HG02870 (cell line): ENCODE data around the gene RBMS1.
"Not testable (repeated sequence)": the region's sequence is repeated elsewhere in the genome, so short reads cannot be mapped to it uniquely, and the experiment has no call there.

Experiments
- ATAC-seq: cut with Tn5 transposase; IDR thresholded peaks from one replicate; pipeline ENCODE4 v1.9.1; 2021; ENCODE audit warnings: mild to moderate bottlenecking, moderate library complexity; ENCODE audit not compliant: unreplicated experiment

RBMS1 gene

DNA sequence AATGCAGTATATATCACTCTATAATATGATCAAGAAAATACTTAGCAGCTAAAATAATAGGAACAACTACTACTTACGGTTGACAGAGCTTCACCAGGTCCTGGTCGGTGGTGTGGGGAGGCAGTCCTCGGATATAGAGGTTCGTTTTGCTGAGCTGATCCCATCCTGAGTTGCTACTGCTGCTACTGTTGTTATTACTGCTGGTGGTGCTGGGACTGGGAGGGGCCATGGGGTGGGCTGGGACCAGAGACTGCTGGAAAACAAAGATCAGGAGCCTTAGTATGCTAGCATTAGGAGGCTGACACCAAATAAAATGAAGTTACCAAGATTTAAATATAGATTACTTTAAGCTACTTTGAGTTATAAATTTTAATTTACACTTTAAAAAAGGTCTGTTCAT lies 126.5 kb downstream of the RBMS1 start:
- ATAC-seq: not testable (repeated sequence)

DNA sequence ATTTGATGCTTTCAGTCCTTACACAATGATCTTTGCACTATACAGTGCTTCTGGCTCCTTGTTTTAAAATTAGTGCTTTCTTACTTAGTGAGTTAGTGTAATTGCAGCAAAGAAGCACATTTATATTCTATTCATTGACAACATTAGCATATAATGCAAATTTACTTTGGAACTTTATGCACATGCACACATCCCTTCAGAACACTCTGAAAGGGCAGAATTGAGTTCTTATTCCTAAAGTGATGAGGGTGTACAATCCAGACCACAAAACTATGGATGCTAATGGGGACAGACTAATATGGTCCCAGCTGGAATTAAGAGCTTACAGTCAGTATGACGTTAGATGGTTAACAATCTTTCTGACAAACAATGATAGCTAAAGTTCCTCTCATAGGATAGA lies 127.1 kb downstream of the RBMS1 start:
- ATAC-seq: no peak

DNA sequence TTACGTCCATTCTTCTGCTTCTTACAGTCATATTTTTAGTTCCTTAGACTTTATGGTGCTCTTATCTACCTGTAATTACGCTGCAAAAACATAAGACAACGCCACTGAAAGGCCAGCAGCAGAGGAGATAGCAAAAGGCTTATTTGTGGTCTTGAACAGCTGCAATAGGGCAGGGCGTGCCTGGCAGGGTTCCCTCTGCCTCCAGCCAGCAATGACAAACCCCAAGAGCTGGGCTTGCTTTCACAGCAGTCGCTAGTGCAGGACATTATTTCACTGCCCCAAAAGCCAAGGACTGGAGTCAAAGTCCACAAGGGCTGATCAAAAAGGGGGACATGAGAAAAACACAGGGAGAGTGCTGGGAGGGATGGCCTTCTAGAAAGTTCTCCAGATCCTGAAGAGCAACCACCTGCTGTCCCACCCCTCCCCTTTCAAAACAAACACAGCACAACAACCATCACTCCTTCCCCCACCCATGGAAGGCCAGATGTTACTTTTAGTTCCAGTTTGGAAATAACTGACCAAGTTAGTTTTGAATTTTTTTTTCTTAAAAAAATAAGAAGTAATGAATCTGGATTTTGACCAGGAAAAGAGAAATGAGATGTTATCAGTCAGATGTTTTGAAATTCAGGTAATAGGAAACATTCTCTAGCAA lies 127.8 kb downstream of the RBMS1 start:
- ATAC-seq: no peak

DNA sequence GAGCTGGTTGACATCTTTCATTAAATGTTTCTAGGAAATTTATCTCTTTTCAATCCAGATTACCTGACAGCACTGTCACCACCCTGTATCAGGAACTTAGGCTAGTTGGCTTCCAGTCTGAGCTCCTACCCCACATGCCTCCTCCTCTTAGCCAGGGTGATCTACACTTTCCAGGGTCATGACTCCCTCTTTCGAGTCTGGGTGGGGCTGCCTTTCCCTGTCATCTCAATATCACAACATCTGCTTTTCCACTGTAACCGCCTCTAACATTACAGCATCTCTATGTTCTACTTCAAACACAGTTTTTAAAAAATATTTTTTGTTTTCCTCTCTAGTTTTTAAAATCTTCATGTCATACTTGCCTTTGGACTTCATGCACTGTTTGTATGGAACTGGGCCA lies 129.2 kb downstream of the RBMS1 start:
- ATAC-seq: no peak

DNA sequence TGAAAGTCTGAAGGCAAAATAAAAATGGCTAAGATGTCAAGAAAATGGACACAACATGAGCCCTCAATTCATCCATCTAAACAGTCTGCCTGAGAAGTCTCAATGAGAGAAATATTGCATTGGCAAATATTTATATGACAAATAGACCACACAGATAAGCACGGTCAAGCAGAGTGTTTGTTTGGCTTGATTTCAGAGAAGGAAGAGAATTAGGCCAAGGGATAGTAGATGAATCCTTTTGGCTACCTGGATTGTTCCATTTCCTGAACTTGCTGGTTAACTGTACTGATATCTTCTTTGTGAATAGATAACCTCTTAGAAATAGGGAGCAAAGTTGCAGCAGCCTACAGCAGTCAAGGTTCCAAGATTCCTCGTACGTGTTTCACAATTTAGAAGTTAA lies 129.6 kb downstream of the RBMS1 start:
- no peak for ATAC-seq

DNA sequence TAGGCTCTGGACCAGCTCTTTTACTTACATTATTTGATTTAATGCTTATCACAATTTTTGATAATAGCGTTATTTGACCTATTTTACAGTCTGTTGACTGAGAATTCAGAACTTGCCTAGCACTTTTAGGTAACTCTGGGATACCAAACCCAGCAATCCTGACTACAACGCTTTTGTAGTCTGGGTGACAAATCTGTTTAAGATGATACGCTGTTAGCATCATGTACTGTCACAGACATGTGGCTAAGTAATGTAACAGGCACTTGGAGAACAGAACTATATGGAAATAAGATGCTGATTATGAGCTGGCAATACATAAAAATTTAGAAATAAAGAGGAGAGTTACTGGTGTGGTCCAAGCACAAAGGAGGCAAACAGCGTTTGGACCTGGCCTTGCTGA lies 130.6 kb downstream of the RBMS1 start:
- no peak for ATAC-seq

DNA sequence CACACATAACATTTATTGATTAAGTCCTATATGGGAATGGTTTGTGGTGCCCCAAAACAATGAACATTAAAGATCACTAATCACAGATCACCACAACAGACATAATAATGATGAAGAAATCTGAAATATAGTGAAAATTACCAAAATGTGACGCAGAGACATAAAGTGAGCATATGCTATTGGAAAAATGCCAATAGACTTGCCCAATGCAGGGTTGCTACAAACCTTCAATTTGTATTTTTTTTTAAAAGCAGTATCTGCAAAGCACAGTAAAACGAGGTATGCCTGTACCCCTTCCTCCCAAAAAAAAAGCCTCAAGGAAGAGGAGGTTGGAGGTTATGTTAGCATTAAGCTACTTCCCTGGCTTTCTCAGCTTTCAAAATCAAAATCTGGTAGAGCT lies 131.1 kb downstream of the RBMS1 start:
- ATAC-seq: no peak

DNA sequence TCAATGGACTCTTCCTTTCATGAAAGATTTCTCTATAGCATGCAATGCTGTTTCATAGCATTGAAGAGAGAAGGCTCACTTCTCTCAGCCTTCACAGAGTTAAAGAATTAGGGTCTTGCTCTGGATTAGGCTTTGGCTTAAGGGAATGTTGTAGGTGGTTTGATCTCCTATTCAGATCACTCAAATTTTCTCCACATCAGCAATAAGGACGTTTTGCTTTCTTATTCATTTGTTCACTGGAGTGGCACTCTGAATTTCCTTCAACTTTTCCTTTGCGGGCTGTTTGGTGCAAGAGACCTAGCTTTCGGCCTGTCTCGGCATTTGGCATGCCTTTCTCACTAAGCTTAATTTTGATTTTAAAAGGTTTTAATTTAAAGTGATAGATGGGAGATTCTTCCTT lies 131.6 kb downstream of the RBMS1 start:
- ATAC-seq: no peak

DNA sequence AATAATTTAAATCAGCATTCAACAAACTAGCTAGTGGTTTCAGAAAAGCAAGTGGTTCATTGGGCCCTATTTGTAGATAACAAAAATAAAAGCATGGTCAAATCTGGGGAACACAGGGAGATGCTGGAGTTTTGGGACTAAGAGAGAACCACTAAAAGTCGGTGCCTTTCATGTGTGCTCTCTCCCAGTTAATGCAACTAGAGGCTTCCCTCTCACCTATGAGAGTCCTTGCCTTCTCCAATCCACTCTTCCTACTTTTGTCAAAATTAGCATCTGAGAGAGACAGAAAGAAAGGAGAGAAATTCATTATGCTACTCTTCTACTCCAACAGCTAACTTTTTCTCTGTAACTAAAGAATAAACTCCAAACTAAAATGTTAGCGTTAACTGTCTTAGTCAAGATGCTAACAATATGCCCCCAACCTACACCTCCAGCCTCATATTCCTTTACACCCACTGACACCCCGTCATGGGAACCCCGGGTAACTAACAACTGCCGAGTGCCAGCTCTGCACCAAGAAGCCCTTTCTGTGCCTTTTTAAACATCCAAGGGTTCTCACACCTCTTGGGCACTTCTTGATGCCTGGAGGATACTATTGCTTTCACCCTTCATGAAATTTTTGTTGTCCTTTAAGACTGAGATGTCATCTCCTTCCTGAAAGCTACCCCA lies 133.4 kb downstream of the RBMS1 start:
- ATAC-seq: no peak

DNA sequence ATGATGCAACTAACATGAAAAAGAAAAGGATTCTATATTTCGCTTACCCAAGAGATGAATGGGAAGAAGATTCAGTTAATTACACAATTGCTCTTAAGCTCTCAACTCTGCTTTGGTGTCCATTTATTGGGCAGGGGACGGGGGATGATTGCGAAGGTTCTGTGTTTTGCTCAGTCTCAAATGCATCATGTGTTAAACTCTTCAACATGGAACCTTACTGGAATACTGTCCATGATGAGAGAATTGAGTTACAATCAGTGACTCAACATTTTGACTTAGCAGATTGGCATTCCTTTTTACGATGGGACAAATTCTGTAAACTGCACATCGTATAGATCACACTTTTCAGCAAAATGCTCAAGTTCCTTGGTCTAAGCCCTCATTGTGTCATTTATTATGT lies 135.6 kb downstream of the RBMS1 start:
- no peak for ATAC-seq

DNA sequence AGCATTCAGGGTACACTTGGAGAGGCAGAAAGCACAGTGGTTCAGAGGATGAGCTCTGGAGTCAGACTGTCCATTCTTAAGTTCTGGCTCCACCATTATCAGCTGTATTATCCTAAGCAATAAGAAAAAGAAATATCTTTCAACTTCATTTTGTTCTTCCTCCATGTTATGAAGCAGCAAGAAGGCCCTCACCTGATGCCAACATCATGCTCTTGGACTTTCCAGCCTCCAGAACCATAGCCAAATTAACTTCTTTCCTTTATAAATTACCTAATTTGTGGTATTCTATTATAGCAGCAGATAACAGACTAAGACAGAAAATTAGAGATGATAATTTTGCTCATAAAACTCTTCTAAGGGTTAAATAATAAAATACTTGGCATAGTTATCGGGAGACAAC lies 137.1 kb downstream of the RBMS1 start:
- ATAC-seq: no peak

DNA sequence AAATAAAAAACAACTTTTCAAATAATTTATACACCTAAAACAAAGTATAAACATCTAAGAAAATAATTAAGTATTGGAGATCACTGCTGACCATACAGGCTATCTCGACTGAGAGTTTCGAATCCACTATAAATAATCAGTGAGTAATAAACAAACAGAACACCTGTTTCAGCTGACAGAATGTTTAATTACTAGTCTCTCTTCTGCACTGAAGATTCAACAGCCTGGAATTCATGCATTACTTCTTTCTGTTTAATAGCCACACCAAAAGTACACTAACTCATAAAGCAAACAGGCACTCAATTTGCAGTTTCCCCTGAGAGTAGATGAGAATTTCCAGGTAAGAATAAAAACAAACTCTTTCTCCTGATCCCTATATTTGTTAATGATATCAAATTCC lies 138.5 kb downstream of the RBMS1 start:
- ATAC-seq: no peak

DNA sequence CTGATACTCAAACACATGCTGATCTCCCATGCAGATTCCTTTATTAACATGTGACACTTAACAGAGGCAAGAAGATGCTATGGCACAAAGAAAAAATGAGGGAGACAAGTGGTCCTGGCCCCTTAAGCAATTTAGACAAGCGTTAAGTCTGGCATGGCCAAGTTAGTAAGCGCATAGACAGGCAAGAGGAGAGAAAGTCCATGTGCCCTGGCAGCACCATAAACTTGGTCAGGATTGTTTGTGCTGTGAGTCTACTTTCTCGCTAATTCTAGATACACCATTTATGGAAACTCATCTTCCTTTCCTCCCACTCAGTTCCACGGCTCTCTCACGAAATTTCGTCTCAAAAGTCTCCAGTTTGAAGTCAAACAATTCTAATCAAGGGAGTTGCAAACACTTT lies 138.9 kb downstream of the RBMS1 start:
- no peak for ATAC-seq

DNA sequence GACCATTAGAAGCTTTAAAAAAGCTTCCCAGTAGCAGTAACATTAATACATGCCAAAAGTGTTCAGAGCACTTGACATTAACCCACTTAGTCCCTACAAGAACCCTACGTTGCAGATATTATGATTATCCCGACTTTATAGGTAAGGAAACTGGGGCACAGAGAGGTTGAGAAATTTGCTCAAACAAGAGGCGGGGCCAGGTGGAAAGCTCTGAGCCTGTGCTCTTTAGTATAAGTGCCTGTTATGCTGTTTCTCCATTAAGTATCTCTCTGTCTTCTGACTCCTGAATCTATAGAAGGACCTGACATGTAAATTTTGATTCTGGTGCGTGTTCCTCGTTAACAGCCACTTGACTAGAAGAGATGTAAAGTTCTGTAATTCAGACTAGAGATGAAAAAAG lies 139.8 kb downstream of the RBMS1 start:
- no peak for ATAC-seq

DNA sequence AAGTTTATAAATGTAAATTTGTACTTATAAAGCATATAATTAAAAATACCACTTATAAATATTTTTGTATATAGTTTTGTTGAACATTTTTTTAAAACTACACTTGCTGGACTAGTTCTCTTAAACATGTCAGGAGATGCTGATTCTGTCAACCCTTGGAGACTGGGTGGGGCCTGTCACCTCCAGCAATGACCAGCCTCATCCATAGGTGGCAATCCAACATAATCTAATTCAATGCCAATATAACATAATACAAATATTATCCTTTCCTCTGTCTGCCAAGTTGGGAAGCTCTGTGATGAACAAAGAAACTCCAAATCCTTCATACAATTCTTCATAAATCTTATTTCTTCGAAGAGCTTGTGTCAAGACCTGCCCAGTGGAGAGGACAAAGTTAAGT lies 140.4 kb downstream of the RBMS1 start:
- ATAC-seq: peak; percentile 50

DNA sequence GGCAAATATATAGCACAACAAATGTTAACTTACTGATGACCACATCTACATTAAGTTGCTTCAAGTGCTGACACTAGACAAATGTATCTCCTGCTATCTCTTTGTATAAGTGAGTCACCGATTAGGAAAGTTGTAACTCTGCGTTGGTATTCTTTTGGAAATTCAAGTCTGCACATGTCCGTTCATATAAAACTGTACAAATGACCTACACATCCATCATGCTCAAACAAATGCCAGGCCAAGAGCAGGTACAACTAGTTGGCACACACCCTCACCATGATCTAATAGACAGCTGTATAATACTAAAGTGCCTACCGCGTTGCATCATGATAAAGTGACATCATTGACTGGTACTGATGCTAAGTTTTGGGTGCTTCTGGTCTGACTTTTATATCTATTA lies 141.1 kb downstream of the RBMS1 start:
- ATAC-seq: no peak

DNA sequence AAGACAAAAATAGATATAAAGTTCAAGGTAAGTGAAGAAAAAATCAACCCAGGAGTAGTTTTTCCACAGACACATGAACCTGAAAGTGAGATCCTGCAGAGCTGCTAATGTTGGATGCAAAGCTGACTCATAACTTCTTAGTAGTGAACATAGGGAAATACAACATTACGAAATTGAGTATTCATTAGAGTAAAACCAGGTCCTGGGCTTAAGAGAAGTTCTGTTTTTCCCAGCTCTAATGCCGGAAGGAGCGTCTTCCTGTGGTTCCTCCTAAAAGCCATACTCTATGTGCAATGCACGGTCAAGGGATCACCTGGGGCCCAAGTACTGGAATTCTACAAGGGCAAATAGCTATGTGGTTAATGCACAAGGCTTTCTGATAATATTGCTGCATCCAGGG lies 141.7 kb downstream of the RBMS1 start:
- no peak for ATAC-seq

DNA sequence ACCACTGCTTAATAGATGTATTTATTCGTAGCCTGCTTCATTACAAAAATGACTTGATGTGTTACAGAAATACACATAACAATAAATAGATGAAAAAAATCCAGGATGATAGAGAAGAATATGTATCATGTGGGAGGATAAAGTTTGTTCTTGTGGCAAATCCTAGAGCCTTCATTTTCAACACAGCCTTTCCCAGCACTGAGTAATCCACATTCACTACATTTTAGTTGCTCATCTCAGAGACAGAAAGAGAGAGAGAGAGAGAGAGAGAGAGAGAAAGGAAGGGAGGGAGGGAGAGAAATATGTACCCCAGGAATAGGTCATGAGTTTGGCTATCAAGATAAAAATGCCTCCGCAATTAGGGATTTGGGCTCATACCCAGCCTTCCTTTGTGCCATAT lies 144.3 kb downstream of the RBMS1 start:
- ATAC-seq: no peak

DNA sequence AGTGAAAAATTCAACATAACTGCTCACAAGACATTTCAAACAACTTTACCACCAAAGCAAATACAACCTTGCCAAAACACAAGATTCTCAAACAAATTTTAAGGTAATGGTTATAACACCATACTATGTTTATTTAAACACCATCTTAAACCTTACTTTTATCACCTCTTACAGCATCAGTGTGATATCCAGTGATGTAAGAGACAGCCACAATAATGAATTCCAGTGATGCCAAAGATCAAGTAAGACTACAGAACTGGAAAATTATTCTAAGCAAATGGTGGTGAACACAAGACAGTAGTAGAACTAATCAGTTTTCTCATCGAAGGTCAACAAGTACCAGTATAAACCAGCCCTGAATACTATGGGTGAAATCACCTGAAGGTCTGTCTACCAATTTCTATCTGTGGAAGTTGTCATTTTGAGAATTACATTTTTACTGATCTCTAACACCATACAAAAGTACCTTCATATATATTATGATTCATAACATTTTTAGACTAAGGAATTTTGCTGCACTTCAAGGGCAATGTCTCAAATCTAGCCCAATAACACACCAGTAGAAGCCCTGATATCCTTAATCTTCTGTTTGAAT lies 146.2 kb downstream of the RBMS1 start:
- no peak for ATAC-seq

DNA sequence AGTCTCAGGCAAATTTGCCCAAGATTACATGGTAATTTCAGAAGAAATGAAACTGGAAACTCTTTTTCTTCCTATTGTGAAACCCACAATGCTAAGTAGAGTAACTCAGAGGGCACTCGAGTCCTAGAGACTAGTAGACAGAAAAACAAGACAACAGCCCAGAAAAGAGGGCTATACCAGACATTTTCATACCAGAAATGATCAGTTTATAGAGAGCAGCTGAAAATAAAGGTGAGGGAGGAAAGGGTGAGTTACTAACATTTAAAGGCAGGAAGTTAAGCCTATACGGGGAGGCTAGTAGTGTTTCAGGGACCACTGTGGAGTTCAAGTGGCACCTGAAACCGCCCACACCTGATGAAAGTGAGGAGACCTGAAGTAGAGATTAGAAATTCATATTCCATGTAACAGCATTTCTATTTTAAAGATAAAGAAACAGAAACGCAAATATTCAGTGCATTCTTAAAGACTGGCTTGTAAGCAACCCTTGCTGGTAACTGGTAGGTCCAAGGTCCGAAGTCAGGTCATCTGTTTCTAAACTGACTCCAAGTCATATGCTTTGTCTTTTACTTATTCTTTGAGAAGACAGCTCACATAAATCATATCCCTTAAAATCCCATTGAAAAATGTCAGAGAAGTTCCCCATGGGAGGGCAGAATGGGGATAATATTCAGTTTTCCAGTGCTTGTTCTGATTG lies 148.4 kb downstream of the RBMS1 start:
- no peak for ATAC-seq

DNA sequence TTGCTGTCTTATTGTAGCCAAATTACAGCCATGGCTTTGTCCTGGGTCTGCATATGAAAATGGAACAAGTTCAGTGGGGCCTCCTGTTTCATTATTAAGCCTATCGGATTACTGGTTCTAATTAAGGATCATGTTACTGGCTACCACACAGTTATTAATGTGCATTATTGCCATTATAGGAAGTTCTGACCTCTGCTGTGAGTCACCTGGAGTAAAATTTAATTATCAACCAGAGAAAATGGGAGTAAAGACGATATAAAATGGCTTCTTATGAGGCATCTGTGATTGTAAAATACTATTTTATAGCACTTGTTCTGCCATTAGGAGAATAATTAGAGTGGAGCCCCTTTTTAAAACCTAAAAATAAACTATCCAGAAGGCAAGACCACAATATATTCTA lies 150.2 kb downstream of the RBMS1 start:
- no peak for ATAC-seq

DNA sequence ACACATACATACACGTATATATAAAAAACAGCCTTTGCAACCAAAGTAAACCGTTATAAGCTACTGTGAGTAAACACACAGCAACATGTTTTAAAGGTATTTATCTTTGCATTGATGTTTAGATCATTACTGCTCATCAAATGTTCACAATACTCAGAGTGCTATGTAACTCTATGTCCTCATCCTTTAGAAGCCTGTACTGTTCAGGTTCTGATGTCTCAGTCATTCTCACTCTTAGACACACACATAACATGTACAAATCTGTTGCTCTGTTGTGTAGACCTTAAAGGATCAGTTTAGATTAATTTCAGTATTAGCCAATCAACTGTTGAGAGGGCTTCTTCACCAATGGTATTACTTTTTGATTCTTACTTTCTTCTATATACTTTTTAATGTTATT lies 153.9 kb downstream of the RBMS1 start:
- no peak for ATAC-seq
